IPS-11a (cell line): ENCODE measurements around the gene TRIM65.
"Not testable (repeated sequence)": the region's sequence is repeated elsewhere in the genome, so short reads cannot be mapped to it uniquely, and the experiment has no call there.

ENCODE experiments used
- H3K4me3 ChIP-seq: one replicate; pipeline ENCODE4 v1.5.1; 2013; ENCODE audit warnings: low read depth, low read length, control low read depth

The TRIM65 gene

GRCh38 chr17:75854881-75855309 is 41.9 kb downstream of the TRIM65 start:
- H3K4me3 ChIP-seq, result peak overlapping the region; percentile 55

DNA sequence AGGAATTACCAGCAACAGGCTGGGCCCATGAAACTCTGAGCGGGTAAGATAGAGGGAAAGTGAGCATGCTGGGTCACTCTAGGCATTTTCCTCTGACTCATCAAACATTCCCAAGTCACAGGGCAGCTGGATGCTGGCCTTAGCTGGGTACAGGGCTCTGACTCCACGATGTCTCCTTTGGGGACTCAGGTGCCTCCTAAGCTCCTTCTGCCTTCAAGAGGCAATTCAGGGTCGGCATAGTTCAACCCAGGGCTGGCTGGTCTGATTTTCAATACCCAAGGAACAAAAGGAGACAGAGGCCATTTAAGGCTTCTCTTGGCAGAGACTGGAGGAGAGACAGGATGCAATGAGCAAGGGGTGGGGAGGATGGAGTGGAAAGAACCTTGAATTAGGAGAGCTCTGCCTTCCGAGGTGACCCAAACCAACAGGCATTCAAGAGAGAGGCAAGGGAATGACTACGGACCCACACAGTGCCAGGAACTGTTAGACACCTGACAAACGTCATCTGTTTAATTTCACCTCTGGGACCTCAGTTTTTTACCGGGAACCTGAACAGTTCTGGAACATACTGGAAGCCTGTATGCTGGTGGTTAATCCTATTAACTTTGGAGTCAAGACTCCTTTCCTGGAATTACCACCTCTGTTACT is 42.5 kb downstream of the TRIM65 start:
- H3K4me3 ChIP-seq, result peak overlapping the region; percentile 47

- no peak overlapping the region for H3K4me3 ChIP-seq
Observed at GRCh38 chr17:75853433-75853832, 43.3 kb downstream of the TRIM65 start.

DNA sequence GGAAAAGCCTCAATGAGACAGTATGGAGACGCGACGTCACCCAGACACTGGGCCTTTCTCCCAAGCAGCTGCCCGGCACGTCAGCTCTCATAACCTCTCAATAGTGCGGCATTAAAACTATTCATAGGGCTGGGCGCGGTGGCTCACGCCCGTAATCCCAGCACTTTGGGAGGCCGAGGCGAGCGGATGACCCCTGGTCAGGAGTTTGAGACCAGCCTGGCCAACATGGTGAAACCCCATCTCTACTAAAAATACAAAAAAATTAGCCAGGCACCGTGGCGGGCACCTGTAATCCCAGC is 45.1 kb downstream of the TRIM65 start:
- not testable (repeated sequence) for H3K4me3 ChIP-seq

- no peak overlapping the region for H3K4me3 ChIP-seq
Observed at GRCh38 chr17:75850928-75851692, 45.6 kb downstream of the TRIM65 start.

GRCh38 chr17:75849724-75850123 is 47.0 kb downstream of the TRIM65 start:
- no peak overlapping the region for H3K4me3 ChIP-seq

DNA sequence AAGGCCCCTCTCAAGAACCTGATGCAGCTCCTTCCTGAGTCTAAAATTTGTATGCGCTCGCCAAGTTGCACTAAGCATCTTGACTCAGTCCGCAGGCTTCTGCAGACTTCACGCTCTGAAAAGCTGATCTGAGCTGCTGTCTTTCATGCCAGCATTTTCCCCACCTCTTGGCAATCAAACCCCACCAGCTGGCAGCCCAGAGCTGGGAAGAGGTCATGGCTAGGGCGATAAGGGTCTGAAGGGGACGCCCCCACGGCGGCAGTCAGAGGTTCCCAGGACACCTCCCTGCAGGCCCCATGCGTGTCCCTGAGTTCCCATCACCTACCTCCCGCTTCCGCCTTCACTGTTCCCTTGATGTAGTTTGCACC is 47.5 kb downstream of the TRIM65 start:
- no peak overlapping the region for H3K4me3 ChIP-seq

- H3K4me3 ChIP-seq, result no peak overlapping the region
Observed at GRCh38 chr17:75848523-75849278, 48.0 kb downstream of the TRIM65 start.

DNA sequence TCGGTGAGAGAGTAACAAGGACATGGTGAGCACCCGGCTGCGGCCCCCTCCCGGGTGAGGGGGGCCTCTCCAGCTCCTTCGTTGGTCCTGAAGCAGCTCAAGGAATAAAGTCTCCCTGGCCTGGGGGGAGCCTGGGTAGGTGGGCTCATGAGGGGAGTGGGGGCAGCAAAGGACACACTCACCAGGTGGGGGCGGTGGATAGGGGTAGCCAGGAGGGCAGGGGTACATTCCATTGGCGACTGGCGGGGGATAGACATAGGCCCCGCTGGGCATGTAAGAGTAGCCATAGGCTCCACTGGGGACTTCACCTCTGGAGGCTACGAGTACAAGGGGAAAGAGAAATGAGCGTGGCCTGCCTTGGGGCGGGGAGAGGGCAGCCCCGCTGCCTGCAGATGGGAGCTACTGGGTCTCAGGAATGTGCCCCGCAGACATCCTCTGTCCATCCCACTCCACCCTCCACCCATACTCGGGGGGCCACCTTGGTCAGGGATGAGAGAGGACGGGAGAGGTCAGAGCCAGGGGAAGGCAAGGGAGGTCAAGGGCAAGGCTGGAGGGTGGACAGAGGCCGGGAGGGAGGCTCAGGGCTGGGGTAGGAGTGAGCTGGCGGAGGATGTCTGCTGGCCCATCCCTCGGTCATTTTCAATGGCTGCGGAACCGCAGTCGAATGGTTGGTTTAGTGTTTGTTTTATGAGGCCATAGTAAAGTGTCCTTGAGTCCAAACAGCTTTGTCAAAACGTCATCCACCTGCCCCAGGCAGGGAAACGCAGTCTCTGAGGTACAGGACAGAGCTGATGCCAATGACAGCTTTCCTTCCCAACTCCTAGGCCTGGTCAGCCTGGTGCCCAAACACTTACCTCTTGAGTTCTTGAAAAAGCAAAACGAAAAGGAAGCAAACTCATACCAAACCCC is 48.9 kb downstream of the TRIM65 start:
- H3K4me3 ChIP-seq, result no peak overlapping the region

DNA sequence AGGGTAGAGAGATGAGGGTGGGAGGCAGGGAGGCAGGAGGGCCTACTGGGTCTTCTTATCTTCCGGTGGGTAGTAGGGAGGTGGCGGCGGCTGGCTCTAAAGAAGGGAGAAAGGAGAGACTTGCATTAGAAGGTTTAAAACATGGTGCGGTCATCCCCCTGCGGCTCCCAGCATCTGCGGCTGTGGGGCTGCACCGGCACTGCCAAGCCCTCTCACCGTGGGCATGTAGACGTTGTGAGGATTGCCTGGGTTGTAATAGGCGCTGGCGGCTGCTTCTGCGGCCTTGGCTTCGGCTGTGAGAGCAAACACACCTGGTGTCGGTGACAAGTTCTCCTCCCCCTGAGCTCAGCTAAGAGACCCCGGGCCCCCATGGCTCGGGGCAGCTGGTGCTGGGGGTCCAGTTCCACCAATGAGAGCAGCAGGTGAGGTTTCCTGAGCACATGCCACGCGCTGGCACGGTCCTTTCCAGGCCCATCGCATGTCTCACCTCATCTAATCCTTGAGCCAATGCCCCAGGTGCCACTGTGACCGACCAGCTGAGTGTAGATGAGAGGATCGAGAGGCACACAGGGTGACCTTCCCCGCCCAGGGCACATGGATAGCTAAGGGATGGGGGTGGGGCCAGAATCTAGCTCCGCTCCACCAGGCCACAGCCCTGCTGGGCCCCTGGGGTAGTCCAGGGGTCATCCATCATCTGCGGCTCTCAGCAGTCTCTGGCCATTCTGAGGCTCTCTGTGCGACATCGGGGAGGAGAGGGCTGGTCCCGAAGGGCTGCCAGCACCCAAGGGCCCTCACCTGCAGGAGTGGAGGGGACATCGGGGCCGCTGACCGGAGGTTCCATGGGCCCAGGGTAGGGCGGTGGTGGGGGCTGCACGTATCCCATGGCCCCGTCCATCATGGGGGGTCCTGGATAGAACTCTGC is 49.8 kb downstream of the TRIM65 start:
- no peak overlapping the region for H3K4me3 ChIP-seq

DNA sequence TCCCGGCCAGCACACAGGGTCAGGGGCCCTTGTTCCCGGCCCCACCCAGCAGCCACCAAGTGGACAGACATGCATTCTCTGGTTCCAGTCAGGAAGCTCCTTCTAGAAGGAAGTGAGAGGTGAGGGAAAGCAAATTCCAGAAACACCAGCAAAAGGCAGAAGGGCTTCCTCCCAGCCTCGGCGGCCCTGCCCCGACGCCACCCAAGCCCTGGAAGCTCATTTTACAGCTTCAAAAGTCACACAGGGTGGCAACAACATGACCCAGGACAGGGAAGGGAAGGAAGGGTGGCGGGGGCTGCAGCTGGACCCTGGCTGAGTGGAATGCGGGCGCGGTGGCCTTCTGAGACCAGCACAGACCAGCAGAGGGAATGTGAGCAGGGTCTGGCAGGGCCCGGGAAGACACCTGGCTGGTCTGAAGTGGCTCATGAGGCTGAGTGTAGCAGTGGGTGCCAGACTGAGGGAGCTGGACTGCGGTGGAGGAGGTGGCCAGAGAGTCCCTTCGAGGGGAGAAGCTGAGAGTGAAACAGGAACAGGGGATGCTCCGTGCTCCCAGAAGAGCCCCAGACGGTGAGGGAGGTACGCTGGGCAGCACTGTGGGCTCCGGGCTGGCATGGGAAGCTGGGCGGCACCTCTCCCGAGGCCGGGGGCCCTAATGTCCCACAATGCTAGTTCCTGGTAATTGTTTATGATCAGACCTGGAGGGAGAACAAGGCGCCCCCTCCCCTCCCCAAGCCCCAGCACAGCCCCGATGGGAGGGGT is 50.6 kb downstream of the TRIM65 start:
- no peak overlapping the region for H3K4me3 ChIP-seq

GRCh38 chr17:75845058-75845711 is 51.6 kb downstream of the TRIM65 start:
- H3K4me3 ChIP-seq, result no peak overlapping the region

- no peak overlapping the region for H3K4me3 ChIP-seq
Observed at GRCh38 chr17:75844530-75845057, 52.2 kb downstream of the TRIM65 start.

- no peak within 1 kb of the TSS for H3K4me3 ChIP-seq
Observed at GRCh38 chr17:75843577-75844529, 52.9 kb downstream of the TRIM65 start, which contains the start of gene UNC13D. UNC13D (minus strand) TSS chr17:75844404; CDS start chr17:75844337, 67 bp downstream.

- H3K4me3 ChIP-seq, result no peak overlapping the region
Observed at GRCh38 chr17:75842963-75843576, 53.7 kb downstream of the TRIM65 start.

- no peak overlapping the region for H3K4me3 ChIP-seq
Observed at GRCh38 chr17:75842411-75842810, 54.3 kb downstream of the TRIM65 start.

DNA sequence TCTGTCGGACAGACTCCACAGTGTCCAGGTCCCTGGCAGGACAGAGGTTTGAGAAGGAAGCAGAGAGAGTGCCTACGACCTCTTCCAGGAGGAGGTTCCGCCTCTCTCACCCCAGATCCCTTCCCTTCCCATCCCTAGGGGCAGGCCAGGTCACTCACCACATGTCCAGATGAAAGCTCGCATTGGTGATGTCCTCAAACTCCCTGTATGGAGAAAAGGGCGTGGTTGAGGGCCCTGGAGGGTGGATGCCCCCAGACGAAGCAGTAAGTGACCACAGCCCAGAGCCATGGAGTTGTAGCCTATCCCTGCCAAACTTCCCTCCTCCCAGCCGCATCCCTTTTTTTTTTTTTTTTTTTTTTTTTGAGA is 56.0 kb downstream of the TRIM65 start:
- no peak overlapping the region for H3K4me3 ChIP-seq
